D721Med (cell line): Measurements from ENCODE around the gene PLXDC1.

Experiments used
- DNase-seq: peaks from one replicate; pipeline ENCODE4 v3.0.0; 2011; ENCODE audit warnings: low spot score; ENCODE audit not compliant: insufficient read length
- FAIRE-seq: peaks from 2 replicates; lab custom pipeline; 2011; peaks lifted over from hg19 to GRCh38; lab: Jason Lieb, UNC
- TF ChIP-seq, protein P1 (sequence below): IDR thresholded peaks from 2 replicates; pipeline ENCODE4 v1.5.1; 2012; ENCODE audit warnings: mild to moderate bottlenecking, control low read depth; ENCODE audit not compliant: insufficient read depth; ENCODE audit errors: missing control alignments

The PLXDC1 gene

DNA sequence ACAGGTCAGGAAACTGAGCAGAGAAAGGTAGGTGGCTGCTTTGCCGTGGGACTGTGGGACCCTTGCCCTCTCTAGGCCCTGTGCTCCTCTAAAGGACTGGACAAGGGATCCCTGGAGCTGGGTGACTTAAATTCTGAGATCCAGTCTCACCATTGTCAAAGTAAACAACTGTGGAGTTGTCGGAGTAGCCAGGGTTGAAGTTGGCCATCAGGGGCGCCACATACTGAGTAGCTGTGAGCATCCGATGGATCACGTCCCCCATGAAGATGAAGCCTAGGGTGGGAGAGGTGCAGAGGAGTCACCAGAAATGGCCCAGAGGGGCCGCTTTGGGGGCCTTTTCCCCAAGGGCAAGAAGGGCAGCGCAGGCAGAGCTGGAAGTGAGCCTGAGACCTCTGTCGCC is 43.5 kb downstream of the PLXDC1 start:
- TF ChIP-seq, protein P1, sequence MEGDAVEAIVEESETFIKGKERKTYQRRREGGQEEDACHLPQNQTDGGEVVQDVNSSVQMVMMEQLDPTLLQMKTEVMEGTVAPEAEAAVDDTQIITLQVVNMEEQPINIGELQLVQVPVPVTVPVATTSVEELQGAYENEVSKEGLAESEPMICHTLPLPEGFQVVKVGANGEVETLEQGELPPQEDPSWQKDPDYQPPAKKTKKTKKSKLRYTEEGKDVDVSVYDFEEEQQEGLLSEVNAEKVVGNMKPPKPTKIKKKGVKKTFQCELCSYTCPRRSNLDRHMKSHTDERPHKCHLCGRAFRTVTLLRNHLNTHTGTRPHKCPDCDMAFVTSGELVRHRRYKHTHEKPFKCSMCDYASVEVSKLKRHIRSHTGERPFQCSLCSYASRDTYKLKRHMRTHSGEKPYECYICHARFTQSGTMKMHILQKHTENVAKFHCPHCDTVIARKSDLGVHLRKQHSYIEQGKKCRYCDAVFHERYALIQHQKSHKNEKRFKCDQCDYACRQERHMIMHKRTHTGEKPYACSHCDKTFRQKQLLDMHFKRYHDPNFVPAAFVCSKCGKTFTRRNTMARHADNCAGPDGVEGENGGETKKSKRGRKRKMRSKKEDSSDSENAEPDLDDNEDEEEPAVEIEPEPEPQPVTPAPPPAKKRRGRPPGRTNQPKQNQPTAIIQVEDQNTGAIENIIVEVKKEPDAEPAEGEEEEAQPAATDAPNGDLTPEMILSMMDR = no peak
- no peak for FAIRE-seq

DNA sequence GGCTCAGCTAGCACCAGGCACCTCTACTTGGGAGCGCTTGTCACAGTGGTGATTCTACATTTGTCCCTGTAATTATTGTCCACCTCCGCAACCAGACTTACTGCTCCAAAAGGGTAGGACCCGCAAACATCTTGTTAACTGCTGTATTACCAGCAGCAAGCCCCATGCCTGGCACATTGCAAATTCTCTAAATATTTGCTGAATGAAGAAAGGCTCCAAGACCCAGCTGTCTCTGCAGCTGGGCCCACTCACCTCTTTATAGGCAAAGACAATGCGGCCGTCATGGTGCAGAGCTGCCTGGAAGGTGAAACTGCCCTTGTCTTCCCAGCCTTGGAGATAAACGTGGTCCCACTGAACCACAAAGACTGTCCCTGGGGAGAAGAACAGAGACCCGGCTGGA is 44.3 kb downstream of the PLXDC1 start:
- TF ChIP-seq, protein P1 = no peak
- FAIRE-seq (no peak), DNase-seq (no peak)

More for the DNA sequence above, 43.5 kb downstream of the PLXDC1 start:
- no peak for DNase-seq

DNA sequence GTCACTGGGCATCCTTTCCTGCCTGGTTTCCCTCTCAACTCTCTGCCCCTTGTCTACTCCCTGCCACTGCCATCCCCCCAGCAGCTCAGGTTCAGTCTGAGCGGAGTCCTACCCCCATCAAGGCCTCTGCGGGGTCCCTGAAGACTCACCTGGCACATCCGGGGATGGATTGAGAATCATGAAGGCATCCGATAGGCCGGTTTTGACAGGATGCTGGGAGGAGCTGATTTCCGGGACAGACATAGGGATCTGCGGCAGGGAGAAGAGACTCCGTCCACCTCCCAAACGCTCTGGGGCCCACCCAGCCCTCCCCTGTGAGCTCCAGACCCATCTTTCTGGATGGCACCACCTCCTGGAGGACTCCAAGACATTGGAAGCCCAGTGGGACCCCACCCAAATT is 45.7 kb downstream of the PLXDC1 start:
- TF ChIP-seq, protein P1 = no peak
- DNase-seq (no peak), FAIRE-seq (no peak)

DNA sequence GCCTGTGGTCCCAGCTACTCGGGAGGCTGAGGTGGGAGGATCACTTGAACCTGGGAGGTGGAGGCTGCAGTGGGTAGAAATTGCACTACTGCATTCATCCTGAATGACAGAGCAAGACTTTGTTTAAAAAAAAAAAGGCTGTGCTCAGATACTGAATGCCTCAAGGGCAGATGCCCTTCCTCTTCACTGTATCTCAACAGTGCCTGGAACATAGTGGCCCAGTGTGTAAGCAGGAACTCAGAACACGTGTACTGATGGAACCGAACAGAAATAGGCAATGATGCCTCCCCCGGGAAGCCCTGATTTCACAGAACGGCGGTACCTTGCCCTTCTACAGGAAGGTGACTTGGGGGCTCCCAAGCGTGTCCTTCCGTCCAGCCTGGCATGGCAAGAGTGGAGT is 46.8 kb downstream of the PLXDC1 start:
- TF ChIP-seq, protein P1 = no peak
- no peak for FAIRE-seq
- DNase-seq = no peak

DNA sequence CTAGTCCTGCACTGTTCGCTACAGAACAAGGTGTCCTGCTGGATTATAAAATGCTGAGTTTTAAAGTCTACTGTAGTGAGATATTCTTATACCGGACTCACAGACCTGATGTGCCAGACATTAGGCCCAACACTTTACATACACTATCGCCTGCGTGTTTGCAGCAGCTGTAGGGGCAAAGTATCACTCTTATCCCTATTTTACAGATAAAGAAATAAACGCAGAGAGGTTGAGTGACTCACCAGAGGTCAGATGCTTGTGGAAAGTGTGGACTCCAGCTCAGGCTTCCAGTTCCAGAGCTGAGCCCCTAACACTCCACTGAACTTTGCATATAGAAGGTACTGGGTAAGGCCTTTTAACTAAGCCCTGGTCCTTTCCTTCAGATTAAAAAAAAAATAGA is 47.4 kb downstream of the PLXDC1 start:
- no peak for FAIRE-seq
- TF ChIP-seq, protein P1 = no peak

DNA sequence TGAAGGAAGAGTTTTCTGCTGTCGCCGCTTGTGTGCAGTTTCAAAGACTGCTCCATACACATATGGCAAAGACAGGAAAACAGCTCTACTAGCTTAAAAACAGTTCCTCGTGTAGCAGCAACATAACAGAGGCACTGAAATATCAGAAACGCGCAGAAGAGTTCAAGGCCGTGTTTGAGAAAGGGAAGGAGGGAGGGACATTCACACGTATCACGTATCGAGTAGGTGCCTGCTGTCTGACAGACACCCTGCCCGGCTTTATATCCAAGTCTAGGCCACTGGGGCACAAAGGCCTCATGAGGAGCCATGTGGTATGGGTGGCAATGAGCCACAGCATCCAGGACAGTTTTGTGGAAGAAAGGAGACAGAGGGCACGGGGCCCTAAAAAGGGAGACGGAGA is 50.3 kb downstream of the PLXDC1 start:
- TF ChIP-seq, protein P1 = no peak
- DNase-seq (no peak), FAIRE-seq (no peak)

More for the DNA sequence above, 47.4 kb downstream of the PLXDC1 start:
- DNase-seq = no peak

DNA sequence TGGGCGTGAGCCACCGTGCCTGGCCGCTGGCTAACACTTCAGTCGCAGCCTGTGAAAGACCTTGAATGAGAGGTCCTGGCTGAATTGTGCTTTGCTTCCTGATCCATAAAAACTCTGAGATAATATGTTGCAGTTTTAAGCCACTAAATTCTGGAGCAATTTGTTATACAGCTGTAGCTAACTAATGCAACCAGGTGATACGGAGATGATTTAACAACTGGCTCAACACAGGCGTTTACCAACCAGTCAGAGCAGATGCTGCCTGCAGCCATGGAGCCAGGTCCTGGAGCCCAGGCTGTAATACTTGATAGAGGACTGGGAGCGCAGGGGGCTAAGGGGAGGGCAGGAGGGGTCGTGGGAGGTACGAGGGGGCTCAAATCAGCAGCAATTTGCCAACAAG is 50.9 kb downstream of the PLXDC1 start:
- TF ChIP-seq, protein P1 = no peak
- DNase-seq (no peak), FAIRE-seq (no peak)
